DMS 273 (cell line): ENCODE results near the gene SYCP1.
A peak's percentile ranks its signal among the peaks of the same experiment; 100 is the strongest.
"Not testable (repeated sequence)": the region's sequence is repeated elsewhere in the genome, so short reads cannot be mapped to it uniquely, and the experiment has no call there.

Experiments used
- DNase-seq: peaks from one replicate; lab custom pipeline; 2025; ENCODE audit not compliant: unreplicated experiment; lab: John Stamatoyannopoulos, UW

Gene SYCP1, protein sequence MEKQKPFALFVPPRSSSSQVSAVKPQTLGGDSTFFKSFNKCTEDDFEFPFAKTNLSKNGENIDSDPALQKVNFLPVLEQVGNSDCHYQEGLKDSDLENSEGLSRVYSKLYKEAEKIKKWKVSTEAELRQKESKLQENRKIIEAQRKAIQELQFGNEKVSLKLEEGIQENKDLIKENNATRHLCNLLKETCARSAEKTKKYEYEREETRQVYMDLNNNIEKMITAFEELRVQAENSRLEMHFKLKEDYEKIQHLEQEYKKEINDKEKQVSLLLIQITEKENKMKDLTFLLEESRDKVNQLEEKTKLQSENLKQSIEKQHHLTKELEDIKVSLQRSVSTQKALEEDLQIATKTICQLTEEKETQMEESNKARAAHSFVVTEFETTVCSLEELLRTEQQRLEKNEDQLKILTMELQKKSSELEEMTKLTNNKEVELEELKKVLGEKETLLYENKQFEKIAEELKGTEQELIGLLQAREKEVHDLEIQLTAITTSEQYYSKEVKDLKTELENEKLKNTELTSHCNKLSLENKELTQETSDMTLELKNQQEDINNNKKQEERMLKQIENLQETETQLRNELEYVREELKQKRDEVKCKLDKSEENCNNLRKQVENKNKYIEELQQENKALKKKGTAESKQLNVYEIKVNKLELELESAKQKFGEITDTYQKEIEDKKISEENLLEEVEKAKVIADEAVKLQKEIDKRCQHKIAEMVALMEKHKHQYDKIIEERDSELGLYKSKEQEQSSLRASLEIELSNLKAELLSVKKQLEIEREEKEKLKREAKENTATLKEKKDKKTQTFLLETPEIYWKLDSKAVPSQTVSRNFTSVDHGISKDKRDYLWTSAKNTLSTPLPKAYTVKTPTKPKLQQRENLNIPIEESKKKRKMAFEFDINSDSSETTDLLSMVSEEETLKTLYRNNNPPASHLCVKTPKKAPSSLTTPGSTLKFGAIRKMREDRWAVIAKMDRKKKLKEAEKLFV

DNA sequence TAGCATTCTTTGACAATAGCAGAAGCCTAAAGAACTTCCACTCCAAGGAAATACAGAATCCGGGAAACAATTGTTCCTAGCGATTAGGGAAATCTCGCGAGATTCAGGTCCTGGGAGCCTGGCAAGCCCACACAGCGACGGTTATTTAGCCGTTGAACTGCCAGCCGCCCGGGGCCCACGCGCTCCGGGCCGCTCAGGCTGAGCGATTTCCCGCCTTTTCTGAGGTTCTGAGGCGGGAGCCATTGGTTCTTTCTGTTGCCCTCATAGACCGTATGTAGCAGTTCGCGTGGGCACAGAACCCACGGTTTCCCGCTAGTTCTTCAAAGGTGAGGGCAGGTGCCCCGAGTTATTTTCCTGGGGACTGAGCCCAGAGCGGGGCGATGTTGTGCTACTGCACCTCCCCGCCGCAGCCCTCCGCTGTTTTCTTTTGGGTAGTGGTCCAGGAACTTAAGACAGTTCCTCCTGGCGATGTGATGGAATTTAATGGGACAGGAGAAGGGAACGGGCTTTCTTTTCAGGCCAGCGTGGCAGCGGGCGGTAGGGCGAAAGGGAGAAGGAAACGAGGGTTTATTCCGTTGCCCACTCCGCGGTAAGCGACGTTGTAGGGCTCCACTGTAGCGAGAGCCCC is at the start of gene SYCP1:
SYCP1 (plus strand) TSS at position 171 of the 628 bp plus-strand sequence. CDS start 602 bp downstream, outside the sequence.
- no peak for DNase-seq

DNA sequence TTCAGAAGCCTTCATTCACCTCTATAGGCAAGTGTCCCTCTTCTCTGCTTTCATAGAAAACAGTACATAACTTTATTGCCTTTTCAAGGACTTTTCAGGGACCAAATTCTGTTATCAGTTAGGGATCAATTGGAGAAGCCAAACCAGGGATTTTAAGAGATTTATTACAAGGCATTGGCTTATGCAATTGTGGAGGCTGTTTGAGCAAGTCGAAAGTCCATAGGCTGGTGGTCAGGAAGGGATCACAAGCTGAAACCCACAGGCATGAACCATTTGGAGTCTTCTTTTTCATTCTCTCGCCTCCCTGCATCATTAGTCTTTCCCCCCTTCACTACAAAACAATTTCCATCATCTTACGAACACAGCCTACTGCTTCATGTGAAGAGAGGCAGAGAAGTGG is 34.8 kb upstream of the SYCP1 start:
- no peak for DNase-seq

DNA sequence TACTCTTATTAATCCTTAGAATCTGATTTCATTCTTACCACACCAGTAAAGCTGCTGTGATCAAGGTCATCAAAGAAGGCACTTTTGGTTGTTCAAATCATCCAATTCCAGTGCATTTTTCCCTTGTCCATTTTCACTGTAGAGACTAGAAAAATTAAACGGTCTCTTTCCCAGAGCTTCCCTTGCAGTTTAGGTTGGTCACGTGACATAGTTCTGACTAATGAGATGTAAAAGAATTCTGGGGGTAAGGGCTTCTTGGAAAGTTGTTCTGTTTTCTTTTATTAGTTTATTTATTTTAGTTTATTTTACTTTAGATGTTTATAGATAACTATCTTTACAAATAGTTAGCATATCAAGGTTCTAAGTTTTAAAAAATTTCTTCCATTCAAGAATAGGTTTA is 34.3 kb upstream of the SYCP1 start:
- DNase-seq = no peak

DNA sequence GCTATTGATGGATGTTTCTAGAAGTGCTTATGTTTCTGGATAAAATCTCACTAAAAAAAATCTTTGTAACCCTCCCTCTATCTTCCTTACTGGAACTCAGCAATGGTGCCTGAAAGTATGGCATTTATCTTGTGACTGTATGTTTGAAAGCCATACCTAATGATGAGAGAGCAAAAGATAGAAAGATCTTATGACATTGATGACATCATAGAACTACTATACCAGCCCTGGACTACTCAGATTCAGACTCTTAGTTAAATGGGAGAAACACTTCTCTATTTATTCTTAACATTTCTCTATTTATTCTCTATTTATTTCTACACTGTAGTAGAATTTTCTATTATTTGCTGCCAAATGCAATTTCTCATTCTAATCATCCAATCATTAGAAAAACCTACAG is 32.7 kb upstream of the SYCP1 start:
- DNase-seq = no peak

DNA sequence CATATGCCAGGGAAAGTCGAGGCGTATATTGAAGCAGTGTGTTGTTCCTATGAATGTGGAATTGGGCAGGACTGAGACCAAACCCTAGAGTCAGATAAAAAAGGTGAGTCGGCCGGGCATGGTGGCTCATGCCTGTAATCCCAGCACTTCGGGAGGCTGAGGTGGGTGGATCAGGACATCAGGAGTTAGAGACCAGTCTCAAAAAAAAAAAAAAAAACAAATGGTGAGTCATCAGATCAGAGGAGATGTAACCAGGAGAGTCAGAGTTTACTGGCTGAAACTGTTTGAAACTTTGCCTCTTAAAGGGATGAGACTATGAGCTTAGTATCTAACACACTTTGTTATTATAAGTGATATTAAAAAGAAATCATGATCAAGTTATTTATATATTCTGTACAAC is 26.4 kb upstream of the SYCP1 start:
- no peak for DNase-seq

DNA sequence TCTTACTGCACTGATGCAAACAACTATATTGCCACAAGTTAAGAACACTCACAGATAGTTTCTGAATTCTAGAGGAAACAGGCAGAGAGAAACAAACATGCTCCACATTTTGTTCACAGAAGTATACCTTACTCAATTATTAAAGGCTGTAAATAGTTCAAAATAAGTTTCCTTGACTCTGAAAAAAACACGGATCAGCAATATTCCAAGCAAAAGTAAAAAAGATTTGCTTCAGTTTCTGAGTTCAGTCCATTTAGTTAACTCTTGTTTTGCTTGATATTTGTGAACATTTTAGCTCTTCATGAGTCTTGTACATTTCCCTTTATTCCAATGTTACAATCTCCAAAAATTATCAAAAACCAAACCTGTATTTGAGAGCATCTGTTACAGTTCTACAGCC is 24.6 kb upstream of the SYCP1 start:
- DNase-seq = not testable (repeated sequence)

DNA sequence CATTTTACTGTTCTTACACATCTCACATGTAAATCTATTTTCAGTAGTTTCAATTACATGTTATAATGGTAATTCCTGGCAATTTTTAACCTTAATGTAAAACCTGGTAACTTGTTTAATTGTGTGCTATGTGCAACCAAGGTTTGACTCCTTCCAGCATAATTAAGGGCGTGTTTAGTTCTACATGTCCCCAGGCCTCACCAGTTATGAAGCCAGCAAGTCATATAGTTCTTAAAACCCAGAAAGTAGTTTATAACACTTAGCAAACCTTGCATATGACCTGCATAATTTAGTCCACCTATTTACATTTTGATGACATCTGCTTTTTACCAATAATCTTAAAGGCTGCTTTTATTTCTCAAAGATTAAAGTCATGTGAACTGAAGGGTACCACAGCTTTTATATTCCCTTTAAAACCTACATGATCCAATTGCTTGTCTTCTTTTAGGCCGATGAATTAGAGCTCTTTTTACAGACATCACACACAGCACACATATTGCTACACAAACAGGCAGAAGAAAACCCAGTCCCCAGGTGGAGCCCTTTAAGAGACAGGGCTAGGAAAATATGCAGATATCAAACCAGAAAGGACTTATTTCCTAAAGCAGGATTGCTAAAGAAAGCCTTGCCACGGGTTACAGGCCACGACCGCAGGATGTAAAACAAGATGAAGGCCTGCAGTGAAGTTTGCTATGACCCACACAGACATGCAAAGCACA is 23.2 kb upstream of the SYCP1 start:
- DNase-seq = no peak

DNA sequence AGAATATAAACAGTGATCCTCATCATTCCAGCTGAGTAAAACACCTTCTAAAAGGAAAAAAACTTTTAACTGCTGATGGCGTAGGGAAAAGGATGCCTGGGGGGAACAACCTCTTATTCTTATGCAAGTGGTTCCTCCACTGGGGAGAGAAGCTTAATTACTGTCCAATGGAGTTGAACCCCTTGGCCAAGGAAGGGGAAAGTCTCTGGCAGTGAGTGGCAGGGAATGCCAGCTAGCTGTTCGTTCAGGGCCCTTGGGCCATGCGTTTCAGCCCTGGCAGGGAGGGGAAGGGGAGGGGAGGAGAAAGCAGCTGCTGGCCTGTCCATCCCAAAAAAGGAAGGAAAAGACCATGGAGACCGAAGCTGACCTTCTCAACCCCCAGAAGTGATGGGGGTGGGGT is 22.6 kb upstream of the SYCP1 start:
- DNase-seq = no peak

DNA sequence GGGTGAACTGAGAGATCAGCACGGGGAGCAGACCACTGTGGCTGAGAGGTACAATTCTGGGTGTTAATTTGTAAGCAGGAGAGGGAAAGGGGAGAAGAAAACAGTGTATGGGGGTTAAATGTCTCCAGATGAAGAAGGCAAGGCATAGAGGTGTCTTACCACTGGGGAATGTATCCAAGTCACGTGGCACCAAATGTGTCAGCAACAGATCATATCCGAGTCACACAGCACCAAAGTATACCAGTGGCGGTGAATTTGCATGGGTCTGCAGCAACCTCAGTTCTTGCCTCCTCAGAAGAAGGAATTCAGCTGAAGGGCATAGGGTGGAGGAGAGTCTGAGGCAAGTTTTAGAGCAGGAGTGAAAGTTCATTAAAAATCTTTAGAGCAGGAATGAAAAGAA is 21.2 kb upstream of the SYCP1 start:
- no peak for DNase-seq

DNA sequence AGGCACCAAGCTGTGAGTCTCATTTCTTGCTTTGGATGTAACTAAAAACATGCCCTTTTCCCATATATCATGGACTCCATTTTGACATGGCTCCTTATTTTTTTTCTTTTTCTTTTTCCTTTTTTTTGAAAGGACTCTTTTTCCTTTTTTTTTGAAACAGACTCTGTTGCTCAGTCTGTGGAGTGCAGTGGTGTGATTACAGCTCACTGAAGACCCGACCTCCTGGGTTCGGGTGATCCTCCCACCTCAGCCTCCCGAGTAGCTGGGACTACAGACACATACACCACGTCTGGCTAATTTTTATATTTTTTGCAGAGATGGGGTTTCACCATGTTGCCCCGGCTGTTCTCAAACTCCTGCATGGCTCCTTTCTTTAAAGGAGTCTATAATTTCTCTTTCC is 10.4 kb upstream of the SYCP1 start:
- no peak for DNase-seq

DNA sequence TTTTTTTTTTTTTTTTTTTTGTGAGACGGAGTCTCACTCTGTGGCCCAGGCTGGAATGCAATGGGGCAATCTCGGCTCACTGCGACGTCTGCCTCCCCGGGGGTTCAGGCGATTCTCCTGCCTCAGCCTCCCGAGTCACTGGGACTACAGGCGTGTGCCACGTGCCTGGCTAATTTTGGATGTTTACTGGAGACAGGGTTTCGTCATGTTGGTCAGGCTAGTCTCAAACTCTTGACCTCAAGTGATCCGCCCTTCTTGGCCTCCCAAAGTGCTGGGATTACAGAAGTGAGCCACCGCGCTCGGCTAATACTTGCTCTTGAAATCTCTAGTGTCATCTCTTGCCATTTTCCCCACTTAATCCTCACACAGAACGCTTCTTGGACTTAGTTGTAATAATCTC is 1.1 kb upstream of the SYCP1 start:
- DNase-seq = no peak

DNA sequence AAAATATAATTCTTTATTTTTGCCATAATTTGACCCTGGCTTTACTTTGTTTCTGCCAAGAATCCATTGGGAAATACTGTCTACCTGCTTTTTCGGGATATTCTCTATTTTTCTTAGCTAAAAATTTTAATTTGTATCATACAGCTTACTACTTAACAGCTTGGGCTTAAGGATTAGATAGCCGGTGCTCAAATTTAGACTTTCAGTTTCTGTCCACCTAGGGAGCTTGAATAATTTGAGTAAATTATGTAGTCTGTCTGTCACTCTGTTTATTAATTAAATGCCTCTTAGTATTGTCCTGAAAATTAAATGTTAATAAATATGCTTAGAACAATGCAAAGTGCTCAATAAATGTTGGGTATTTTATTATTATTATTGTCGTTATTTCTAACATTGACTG is 6.7 kb downstream of the SYCP1 start:
- DNase-seq = no peak

DNA sequence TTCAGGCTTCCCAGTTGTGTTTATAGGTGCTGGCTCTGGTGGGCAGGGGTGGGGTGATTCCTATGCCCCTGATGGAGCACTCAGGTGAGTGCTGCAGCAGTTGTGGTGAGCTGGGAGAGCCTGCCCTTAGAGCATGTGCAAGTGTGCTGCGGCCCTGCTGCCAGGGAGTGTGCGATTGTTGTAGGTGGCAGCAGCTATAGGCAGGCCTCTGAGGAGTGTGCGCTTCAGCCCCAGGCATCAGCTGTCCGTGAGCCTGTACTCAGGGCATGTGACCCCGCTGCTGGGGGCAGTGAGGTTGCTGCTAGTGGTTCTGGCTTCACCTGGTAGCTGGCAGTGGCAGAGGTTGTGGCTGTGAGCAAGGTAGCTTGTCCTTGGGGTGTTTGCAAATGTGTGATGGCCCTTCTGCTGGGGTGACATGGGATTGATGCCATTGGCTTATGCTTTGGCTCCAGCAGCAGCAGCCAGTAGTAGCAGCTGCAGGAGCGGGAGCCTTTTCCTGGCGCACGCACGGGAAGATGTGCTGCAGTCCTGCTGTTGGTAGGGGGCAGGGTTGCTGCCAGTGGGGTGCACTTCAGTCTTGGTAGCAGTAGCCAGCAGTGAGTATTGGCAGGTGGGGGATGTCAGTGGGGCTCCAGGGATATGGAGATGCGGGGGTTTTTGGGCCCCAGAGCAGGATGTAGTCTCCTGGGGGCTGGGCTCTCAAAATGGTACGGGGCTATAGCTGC is 37.7 kb downstream of the SYCP1 start:
- no peak for DNase-seq

DNA sequence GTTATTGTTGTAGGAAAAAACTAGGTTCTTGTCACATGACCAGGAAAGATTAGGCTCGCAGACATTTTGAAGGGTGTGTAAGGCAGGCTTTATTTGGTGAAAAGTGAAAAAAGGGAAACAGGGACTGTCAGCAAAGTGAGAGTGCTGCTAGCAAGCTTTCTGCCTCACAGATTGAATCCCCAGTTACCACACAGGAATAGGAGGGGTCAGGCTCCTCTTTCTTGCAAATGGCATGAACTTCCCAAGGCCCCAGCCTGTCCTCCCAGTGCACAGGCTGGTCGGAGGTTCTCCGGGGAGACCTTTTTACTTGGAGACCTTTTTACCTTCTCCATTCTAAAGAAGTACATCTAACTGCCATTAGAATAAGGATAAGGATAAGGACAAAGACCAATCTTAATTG is 42.1 kb downstream of the SYCP1 start:
- DNase-seq = no peak

DNA sequence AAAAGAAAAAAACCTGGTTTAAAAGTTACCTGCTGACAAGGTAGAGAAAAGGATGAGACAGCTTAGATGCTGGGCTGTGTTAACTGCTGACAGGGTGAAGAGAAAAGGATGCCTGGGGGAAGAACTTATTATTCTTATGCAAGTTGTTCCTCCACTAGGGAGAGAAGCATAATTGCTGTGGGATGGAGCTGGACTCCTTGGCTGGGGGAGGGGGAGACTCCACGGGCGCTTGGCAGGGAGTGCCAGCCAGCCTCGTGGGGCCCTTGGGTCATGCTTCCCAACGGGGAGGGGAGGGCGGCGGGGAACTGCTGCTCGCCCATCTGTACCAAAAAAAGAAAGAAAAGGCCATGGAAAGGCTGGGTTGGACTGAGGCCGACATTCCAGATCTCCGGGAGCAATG is 47.2 kb downstream of the SYCP1 start:
- DNase-seq = peak; percentile 32

DNA sequence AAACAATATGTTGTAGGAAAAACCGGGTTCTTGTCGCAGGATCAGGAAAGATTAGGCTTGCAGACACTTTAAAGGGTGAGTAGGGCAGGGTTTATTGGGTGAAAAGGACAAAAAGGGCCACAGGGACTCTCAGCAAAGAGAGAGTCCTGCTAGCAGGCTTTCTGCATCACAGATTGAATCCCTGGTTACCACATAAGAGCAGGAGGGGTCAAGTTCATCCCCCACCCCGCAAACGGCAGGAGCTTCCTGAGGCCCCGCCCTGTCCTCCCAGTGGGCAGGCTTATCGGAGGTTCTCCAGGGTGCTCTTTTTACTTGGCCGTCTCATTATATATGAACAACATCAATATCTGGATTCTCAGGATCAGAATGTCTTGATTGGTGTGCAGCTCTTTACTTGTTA is 47.7 kb downstream of the SYCP1 start:
- peak; percentile 19 for DNase-seq

DNA sequence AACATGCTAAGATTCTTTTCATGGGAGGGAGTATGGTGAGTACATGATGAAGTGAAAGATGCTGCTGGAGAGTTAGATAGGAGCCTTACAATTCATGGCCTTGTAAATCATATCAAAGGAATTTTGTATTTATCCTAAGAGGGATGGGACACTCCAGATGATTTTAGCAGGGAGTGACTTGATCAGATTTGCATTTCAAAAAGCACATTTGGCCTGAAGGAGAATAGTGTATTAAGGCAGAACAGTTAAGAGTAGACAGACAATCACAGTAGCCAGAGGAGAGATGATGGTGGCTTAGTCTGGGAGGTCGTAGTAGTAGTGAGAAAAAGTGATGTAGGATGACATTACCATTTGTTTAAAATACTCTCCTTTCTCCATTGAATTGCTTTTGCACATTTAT is 48.8 kb downstream of the SYCP1 start:
- DNase-seq = no peak

DNA sequence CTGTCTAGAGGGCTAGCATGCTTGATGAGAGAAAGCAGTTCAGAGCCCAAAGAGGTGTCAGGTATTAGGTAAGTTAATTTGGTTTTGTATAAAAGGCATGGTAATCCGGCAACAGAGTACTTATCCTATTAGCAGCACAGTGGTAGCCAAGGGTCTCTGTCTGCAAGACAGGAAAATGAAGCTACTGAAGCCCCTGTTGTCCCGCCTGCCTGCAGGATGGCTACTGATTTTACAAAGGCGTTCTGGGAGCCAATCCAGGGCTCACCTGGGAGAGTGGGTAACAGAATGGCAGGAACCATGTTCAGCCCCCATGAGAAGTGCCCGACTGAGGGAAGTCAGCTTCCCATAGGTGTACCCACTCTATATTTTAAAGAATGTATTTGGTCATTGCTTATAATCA is 61.1 kb downstream of the SYCP1 start:
- DNase-seq = not testable (repeated sequence)

DNA sequence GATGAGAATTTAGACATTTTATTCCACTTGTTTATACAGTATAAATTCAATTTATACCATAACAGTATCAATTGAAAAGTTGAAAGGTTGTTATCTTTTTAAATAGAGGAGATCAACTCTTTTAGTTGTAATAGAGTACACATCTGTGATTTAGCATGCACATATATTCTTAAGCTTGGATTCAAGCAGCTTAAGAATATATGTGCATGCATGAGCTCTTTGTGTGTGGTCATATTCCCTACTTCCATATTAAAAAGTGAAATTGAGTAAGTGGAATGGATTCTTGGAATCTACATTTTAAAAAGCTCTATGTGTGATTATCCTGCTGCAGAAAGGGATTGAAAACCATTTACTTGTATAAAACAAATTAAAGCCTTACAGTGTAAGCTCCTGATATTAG is 71.9 kb downstream of the SYCP1 start:
- no peak for DNase-seq

DNA sequence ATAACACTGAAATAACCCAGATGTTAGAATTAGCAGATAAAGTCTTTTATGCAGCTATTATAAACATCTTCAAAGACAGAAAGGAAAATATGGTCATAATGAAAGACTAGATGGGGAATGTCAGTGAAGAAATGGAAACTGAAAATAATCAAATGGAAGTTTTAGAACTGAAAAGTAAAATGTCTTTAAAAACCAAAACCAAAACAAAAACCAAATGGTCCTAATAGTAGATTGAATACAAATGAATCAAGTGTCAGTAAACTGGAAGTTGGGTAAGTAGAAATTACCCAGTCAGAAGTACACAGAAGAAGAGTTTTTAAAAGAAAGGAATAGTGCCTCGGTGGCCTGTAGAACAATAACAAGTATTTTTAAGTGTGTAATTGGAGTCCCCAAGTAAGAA is 72.7 kb downstream of the SYCP1 start:
- DNase-seq = no peak
